Endothelial cell of hepatic sinusoid (primary cell): ENCODE results near the gene S100A11.
"Not testable (repeated sequence)": the region's sequence is repeated elsewhere in the genome, so short reads cannot be mapped to it uniquely, and the experiment has no call there.

ENCODE experiments used
- in situ Hi-C: cut with HindIII; loops from 2 replicates; pipeline ENCODE4 v1.10.0; 2017; ENCODE audit warnings: low sequenced_read_pairs

Gene S100A11

GRCh38 chr1:152036267-152037216 lies at the start of gene S100A11:
S100A11 (minus strand) TSS chr1:152037004; CDS start chr1:152036915, 89 bp downstream.
- in situ Hi-C loops = no loop called here

- in situ Hi-C loops = no loop called here
These were observed 48.0 kb upstream of the S100A11 start for GRCh38 chr1:152084853-152085252.

GRCh38 chr1:152081026-152081425 lies 44.2 kb upstream of the S100A11 start:
- in situ Hi-C loops = not testable (repeated sequence)

GRCh38 chr1:152080494-152080893 lies 43.7 kb upstream of the S100A11 start:
- in situ Hi-C loops = not testable (repeated sequence)

- in situ Hi-C loops = no loop called here
These were observed 42.1 kb upstream of the S100A11 start for GRCh38 chr1:152078831-152079441.

- in situ Hi-C loops = loop anchor here (5.0 kb wide), 2 partner anchors 60 to 100 kb away; no protein-coding TSS in a partner anchor
These were observed 35.5 kb upstream of the S100A11 start for GRCh38 chr1:152072311-152072710.

GRCh38 chr1:152071123-152071522 lies 34.3 kb upstream of the S100A11 start:
- in situ Hi-C loops = loop anchor here (5.0 kb wide), 2 partner anchors 61 to 101 kb away; no protein-coding TSS in a partner anchor

GRCh38 chr1:152067929-152068328 lies 31.1 kb upstream of the S100A11 start:
- in situ Hi-C loops = no loop called here

- in situ Hi-C loops = no loop called here
These were observed 30.3 kb upstream of the S100A11 start for GRCh38 chr1:152067150-152067549.

GRCh38 chr1:152061952-152062351 lies 25.1 kb upstream of the S100A11 start:
- in situ Hi-C loops = no loop called here

GRCh38 chr1:152053375-152053774 lies 16.6 kb upstream of the S100A11 start:
- in situ Hi-C loops = no loop called here

GRCh38 chr1:152052606-152053005 lies 15.8 kb upstream of the S100A11 start:
- in situ Hi-C loops = no loop called here

GRCh38 chr1:152050886-152051675 lies 14.3 kb upstream of the S100A11 start:
- in situ Hi-C loops = no loop called here

GRCh38 chr1:152049291-152050083 lies 12.7 kb upstream of the S100A11 start:
- in situ Hi-C loops = no loop called here

- in situ Hi-C loops = no loop called here
These were observed 11.7 kb upstream of the S100A11 start for GRCh38 chr1:152048416-152049009.

GRCh38 chr1:152047730-152048415 lies 11.1 kb upstream of the S100A11 start:
- in situ Hi-C loops = no loop called here

GRCh38 chr1:152047413-152047729 lies 10.6 kb upstream of the S100A11 start:
- in situ Hi-C loops = no loop called here

GRCh38 chr1:152044386-152044785 lies 7.6 kb upstream of the S100A11 start:
- in situ Hi-C loops = no loop called here

- in situ Hi-C loops = no loop called here
These were observed 7.1 kb upstream of the S100A11 start for GRCh38 chr1:152043870-152044269.
